ENCODE data around the gene EFHB.

GRCh38 chr3:19967812-19968211 lies 33.8 kb upstream of the EFHB start:
- TF ChIP-seq POLR2AphosphoS5 (IDR thresholded peaks at IDR 0.05; ENCODE audit: low read depth, low read length) (no peak), POLR2A (IDR thresholded peaks at IDR 0.05; ENCODE audit: low read depth, low read length) (no peak)

All from GM12892 (cell line).